ENCODE data around the gene ZNF276.
"Not testable (repeated sequence)": the region's sequence is repeated elsewhere in the genome, so short reads cannot be mapped to it uniquely, and the experiment has no call there.

Gene ZNF276

GRCh38 chr16:89736554-89736953 lies 15.2 kb downstream of the ZNF276 start:
- DNase-seq (ENCODE audit: low read depth in 3 of 3) = no peak

GRCh38 chr16:89737341-89738071 lies 16.2 kb downstream of the ZNF276 start:
- DNase-seq (ENCODE audit: low read depth in 3 of 3) = no peak

- DNase-seq (ENCODE audit: low read depth in 3 of 3) = no peak
Observed at GRCh38 chr16:89738072-89738377, 16.7 kb downstream of the ZNF276 start.

GRCh38 chr16:89738538-89739317 lies 17.4 kb downstream of the ZNF276 start:
- no peak for DNase-seq (ENCODE audit: low read depth in 3 of 3)

- DNase-seq (ENCODE audit: low read depth in 3 of 3) = no peak
Observed at GRCh38 chr16:89739383-89739782, 18.0 kb downstream of the ZNF276 start.

- DNase-seq (ENCODE audit: low read depth in 3 of 3) = no peak
Observed at GRCh38 chr16:89741342-89742014, 20.1 kb downstream of the ZNF276 start.

GRCh38 chr16:89742948-89743347 lies 21.6 kb downstream of the ZNF276 start:
- no peak for DNase-seq (ENCODE audit: low read depth in 3 of 3)

- no peak for DNase-seq (ENCODE audit: low read depth in 3 of 3)
Observed at GRCh38 chr16:89744813-89745212, 23.5 kb downstream of the ZNF276 start.

- DNase-seq (ENCODE audit: low read depth in 3 of 3) = no peak
Observed at GRCh38 chr16:89746043-89746442, 24.7 kb downstream of the ZNF276 start.

GRCh38 chr16:89748076-89748475 lies 26.7 kb downstream of the ZNF276 start:
- DNase-seq (ENCODE audit: low read depth in 3 of 3) = no peak

- no peak for DNase-seq (ENCODE audit: low read depth in 3 of 3)
Observed at GRCh38 chr16:89748921-89749320, 27.6 kb downstream of the ZNF276 start.

GRCh38 chr16:89749637-89750036 lies 28.3 kb downstream of the ZNF276 start:
- DNase-seq (ENCODE audit: low read depth in 3 of 3) = no peak

- DNase-seq (ENCODE audit: low read depth in 3 of 3) = no peak
Observed at GRCh38 chr16:89759746-89760340, 38.5 kb downstream of the ZNF276 start.

- DNase-seq (ENCODE audit: low read depth in 3 of 3) = no peak
Observed at GRCh38 chr16:89761304-89761922, 40.1 kb downstream of the ZNF276 start.

GRCh38 chr16:89764711-89765201 lies 43.4 kb downstream of the ZNF276 start:
- DNase-seq (ENCODE audit: low read depth in 3 of 3) = no peak

GRCh38 chr16:89765292-89765830 lies 44.0 kb downstream of the ZNF276 start:
- no peak for DNase-seq (ENCODE audit: low read depth in 3 of 3)

- no peak for DNase-seq (ENCODE audit: low read depth in 3 of 3)
Observed at GRCh38 chr16:89770367-89770766, 49.0 kb downstream of the ZNF276 start.

- DNase-seq (ENCODE audit: low read depth in 3 of 3) = no peak
Observed at GRCh38 chr16:89775223-89775622, 53.9 kb downstream of the ZNF276 start.

GRCh38 chr16:89778211-89778610 lies 56.9 kb downstream of the ZNF276 start:
- not testable (repeated sequence) for DNase-seq (ENCODE audit: low read depth in 3 of 3)

GRCh38 chr16:89779231-89779908 lies 58.0 kb downstream of the ZNF276 start:
- no peak for DNase-seq (ENCODE audit: low read depth in 3 of 3)

- DNase-seq (ENCODE audit: low read depth in 3 of 3) = no peak
Observed at GRCh38 chr16:89779909-89780305, 58.6 kb downstream of the ZNF276 start.
